NCI-H2227 (cell line): Measurements from ENCODE around the gene LCP1.
A peak's percentile ranks its signal among the peaks of the same experiment; 100 is the strongest.
"Not testable (repeated sequence)": the region's sequence is repeated elsewhere in the genome, so short reads cannot be mapped to it uniquely, and the experiment has no call there.

Experiments used
- DNase-seq: peaks from one replicate; lab custom pipeline; 2025; ENCODE audit not compliant: unreplicated experiment; lab: John Stamatoyannopoulos, UW

Gene LCP1

DNA sequence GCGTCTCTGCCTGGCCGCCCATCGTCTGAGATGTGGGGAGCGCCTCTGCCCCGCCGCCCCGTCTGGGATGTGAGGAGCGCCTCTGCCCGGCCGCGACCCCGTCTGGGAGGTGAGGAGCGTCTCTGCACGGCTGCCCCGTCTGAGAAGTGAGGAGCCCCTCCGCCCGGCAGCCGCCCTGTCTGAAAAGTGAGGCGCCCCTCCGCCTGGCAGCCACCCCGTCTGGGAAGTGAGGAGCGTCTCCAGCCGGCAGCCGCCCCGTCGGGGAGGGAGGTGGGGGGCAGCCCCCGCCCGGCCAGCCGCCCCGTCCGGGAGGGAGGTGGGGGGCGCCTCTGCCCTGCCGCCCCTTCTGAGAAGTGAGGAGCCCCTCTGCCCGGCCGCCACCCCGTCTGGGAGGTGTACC is 19.2 kb downstream of the LCP1 start:
- not testable (repeated sequence) for DNase-seq

GRCh38 chr13:46160471-46161066 is 21.4 kb downstream of the LCP1 start:
- DNase-seq = peak; percentile 57

DNA sequence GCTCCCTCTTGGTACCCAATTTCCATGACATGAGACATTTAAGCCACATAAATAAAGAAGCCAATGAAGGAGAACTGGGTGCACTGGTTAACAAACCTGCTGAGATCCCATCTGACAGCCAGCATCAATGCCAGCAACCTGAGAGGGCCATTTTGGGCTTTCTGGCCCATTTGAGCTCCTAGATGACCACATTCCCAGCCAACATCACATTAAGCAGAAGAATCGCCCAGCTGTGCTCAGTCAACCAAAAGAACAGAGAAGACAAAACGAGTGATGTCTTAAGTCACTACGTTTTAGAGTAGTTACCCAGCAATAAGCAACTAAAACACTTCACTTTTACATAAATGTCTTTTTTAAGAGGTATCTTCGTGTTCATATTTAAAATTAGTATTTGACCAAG is 21.9 kb downstream of the LCP1 start:
- DNase-seq = no peak

GRCh38 chr13:46158983-46159382 is 23.0 kb downstream of the LCP1 start:
- no peak for DNase-seq

- DNase-seq = no peak
Measured at GRCh38 chr13:46158222-46158621, 23.8 kb downstream of the LCP1 start.

DNA sequence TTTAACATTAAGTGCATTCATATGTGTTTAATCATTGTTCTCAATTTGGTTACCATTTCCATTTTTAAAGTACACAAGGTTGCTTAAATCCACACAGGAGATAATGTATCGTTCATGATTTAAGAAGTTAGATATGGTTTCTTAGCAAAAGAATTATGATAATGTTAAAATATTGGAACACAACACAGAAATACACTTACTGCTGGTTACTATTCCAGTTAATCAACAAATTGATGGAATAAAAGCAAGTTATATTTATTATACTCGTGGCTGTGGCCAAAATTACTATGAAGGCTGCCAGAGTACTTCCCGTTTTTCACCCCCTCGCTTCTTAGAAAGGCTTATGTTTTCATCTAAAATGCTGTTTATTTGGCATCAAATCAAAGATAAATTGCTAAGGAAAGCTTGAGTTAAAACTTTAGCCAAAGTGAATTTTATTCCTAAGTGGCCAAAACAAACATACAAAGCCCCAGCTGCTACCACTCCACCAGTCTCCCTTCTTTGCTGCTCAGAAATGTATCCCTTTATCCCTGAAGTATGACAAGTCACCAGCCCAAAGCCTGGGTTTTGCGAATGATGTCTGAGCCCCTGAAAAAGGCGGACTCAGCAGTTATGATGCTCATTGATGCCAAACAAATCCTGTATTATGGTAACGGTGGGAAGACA is 27.7 kb downstream of the LCP1 start:
- DNase-seq = no peak

DNA sequence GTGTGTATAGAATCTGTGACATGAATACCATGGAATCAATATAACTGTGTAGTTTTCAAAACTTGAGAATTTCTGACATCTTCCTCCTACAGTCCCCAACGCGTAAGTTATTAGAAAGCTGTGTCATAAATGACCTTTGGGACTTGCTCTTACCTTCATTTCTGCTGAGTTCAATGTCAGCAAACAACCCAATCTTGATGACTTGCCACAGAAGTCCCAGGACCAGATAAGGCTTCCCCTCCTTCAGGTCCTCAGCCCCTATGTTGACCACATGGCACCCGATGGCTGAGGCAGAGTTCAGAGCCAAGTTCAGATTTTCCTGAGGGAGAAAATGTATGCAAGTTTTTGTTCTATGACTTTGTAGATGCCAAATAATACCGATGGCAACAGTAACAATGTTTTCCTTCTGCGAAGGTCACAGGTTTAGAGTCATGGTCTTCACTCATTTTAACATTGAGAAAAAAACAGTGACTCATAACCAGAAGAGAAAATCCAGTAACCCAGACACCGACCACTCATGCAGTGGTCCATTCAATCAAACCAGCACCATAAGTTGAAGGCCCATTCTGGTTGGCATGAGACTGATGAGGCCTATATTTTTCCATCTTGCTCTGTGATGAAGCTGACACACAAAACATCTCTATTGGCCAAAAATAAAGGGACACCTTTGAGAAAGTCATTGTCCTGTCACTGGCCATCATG is 29.2 kb downstream of the LCP1 start:
- DNase-seq = no peak

- no peak for DNase-seq
Measured at GRCh38 chr13:46150134-46150693, 31.8 kb downstream of the LCP1 start.

GRCh38 chr13:46149272-46150133 is 32.5 kb downstream of the LCP1 start:
- DNase-seq = no peak

DNA sequence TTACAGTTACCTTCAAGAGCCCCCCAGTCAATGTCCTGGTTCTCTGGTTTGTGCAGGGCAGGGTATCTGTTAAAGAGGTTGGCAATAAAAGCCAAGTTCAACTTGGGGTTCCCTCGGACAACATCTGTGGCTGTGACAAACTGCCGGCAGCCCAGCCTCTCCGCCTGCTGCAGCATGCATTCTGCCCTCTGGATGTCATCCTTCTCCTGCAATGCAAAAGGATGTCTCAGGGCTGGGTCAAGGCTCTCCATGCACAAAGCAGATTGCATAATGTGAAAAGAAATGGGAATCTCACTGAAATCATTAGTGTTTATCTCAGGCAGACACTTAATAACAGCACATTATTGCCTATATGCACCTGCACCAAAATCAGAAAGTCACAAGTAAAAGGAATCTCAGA is 35.1 kb downstream of the LCP1 start:
- no peak for DNase-seq

DNA sequence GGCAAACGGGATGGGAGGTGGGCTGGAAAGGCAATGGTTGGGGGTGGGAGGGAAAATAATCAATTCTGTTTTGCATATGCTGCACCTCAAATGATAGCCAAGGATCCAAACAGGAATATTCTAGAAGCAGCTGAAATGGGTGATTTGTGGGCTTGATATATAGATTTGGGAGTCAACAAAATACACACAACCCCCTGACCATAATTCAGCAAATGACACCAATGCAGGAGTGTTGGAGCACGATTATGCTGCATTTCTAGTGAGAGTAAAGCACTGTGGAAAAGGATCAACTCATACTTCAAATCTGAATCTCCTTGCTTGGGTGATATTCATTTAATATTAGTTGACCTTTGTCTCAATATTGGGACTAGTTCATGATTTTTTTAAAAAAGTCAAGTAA is 36.0 kb downstream of the LCP1 start:
- DNase-seq = no peak

DNA sequence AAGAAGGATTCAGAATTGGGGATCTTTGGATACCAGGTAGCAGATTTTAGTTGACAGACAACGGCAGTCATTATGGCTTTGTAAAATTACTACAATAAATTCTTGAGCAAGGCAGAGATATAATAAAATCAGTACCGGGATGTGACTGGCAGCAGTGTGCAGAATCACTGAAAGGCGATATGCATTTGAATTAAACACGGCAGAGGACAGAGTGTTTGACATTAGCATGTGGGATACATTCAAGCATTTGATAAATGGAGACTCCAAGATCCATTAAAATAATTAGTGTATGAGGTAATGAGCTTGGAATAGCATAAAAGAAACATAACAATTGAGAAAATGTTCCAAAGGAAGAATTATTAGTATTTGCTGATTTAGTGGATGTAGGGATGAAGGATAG is 36.8 kb downstream of the LCP1 start:
- no peak for DNase-seq

DNA sequence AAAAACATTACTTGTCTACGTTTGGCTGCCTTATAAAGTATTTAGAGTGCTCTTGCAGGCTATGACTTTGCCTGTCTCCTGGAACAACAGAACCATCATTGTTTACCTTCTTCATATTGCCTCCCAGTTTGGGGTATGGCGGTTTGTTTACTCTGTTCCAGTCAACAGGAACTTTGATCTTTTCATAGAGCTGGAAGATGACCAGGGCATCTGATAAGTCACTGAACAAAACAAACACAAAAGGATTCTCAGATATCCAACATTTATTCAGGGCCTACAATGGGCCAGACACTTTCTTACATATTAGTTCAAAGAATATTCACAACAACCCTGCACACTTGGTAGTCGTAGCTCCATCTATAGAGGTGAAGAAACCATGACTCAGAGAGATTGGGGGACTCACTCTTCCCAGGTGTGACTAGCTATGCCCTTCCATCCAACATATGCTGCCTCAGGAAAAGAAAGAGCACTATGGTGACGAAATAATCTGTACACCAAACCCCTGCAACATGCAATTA is 38.7 kb downstream of the LCP1 start:
- no peak for DNase-seq

DNA sequence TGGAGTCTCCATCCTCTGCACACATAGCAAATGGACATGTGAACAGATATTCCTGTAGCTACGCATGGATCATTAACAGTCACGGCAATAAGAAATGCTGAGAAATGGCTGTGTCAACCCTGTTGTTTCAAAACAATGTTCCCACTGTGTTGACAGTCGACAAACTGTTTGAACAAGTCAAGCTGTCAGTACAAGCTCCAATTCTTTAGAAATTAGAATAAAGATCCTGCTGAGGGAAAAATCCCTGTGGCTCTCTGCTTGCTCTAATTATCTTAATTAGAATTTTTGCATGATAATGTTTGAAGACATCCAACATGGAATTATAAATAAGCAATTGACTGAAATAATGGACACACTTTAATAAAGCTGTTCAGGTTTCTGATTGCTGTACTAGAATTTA is 39.2 kb downstream of the LCP1 start:
- no peak for DNase-seq

GRCh38 chr13:46140044-46140443 is 41.9 kb downstream of the LCP1 start:
- no peak for DNase-seq

- no peak for DNase-seq
Measured at GRCh38 chr13:46137627-46138317, 44.2 kb downstream of the LCP1 start.

DNA sequence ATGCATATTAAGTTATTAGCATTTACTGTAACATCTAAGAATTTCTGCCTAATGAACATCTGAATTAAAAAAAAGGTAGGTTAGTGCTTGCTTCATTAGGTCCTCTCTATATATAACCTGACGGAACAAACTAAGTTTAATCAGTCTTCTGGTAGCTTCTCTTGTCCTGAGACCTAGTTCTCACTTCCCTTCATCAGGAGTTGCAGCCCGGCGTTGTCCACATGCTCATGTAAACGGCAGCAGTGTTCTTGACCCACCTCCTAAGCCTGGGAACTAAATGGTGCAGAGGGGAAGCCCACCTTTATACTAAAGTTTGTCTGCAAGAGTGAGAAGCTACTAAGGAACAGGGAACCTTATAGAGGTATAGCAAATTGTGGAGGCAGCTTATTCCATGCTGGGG is 45.3 kb downstream of the LCP1 start:
- DNase-seq = no peak

DNA sequence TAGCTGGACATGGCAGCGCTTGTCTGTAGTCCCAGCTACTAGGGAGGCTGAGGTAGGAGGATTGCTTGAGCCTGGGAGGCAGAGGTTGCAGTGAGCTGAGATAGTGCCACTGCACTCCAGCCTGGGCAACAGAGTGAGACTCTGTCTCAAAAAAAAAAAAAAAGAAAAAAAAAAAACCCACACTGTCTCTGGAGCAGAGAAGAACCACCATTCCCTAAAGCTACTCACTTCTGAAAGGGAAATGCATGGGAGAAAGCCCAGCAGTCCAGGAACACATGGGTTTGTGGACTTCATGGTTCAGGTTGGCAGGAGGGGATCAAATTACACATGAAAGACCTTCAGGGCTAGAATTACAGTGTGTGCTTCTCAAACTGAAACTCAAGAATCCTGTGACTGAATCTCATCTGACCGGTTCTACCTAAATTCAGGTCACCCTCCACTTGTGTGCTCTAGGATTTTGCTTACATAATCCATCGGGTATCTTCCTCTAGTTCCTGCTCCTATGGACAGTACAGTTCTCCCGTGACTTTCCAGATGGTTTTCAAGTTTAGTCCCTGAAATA is 46.9 kb downstream of the LCP1 start:
- no peak for DNase-seq

- no peak for DNase-seq
Measured at GRCh38 chr13:46134494-46134893, 47.5 kb downstream of the LCP1 start.

DNA sequence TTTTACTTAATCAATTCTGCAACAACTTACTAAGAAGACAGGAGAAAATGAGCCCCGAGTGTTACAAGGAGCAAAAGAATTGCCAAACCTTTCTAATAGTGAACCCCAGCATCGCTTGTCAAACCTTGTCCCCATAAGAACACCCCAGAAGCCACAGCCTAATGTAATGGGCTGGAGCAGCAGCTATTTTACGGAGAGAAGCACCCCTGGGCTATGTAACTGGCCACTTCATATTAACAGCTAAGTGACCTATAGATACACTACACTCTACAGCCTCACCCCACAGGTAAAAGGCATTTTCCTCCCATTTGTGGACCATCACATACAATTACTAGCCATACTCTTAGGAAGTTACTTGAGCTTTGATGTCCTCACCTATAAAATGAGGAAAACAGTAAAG is 49.9 kb downstream of the LCP1 start:
- DNase-seq = no peak
